ENCODE measurements around the gene INHBB.

Gene INHBB

DNA sequence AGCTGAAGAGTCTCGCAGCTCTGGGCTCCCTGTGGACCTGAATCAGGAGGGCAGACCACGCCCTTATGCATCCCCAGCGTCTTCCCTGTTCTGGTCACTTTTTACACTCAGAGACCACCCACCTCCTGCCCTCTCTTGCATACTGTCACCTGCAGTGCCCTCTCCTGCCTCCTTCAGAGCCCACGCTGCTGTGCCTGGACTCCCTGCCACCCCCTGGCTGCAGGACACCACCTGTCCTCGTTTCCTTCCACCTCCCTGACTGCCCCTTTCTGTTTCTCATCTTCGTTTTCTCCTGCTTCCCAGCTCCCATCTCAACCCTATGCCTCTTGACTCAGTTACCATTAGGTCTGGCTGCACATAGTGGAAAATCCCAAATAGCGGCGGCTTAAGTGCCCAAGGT, 9.2 kb upstream of the INHBB start:
- DNase-seq (ENCODE audit: low read depth in 2 of 3, low spot score in 2 of 3) = no peak

DNA sequence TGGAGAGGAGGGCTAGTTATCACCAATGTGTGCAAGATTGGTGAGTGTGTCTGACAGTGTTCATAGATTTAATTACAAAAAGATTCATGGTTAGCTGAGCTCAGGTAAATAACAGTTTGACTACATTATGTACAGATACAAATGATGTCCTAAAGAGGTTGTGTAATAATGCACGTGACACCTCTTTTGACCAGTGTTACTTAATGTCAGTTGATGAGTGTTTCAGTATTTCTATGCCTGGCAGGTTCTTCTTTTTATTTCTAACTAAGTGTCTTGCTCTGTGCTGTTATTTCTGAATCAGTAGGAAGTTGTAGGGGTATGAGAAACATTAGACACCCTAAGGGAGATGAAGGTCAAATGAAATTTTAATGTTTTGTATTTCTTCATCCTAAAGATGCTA, 7.9 kb upstream of the INHBB start:
- no peak for DNase-seq (ENCODE audit: low read depth in 2 of 3, low spot score in 2 of 3)

DNA sequence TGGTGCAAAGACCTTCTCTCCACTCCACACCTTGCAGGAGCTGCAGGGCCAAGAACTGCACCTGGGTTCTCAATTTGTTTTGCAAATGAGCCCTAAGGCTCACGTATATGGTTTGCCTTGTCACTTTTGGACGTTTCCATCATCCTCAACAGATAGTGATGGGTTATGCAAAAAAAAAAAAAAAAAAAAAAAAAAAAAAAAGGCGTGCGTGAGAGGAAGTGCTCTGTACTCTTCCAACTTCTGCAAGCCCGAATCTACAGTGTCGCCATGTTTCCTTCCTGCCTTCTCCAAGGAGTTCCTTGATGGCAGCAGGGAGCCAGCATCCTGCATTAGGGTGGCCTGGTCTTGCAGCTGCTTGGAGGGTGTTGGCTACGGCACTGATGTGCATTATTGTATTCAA, 4.0 kb upstream of the INHBB start:
- DNase-seq (ENCODE audit: low read depth in 2 of 3, low spot score in 2 of 3) = no peak

DNA sequence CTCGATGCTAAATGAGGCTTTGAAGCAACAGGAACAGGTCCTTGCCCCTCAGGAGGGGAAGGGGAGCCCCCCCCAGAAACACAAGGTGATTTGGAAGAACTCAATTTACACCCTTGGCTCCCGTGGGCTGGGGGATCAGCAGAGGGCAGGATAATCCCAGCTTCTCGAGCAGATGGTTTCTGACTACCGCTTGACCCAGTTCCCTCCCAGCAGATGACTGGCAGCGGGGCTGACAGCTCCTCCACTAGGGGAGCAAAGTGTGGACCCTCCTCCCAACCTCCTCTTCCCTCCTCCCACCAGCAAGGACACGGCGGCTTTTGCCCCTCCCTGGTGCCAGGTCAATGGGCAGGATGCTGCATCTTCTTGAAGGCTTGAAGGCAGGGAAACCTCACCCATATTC, 3.5 kb upstream of the INHBB start:
- DNase-seq (ENCODE audit: low read depth in 2 of 3, low spot score in 2 of 3) = no peak

DNA sequence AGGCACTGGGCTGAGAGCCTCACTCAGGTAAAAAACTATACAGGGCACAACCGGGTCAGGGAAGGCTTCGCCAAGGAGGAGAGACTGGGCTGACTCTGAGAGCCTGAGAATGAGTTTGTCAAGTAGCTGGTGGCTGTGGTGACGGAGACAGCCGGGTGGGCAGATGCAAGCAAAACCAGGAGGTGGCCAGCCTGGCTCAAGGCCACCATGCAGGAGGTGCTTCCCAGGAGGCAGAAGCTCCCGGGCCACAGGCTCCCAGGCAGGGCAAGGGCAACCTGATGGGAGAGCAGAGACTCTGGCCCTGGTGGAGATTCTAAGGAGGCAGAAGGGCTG, 2.9 kb upstream of the INHBB start:
- no peak for DNase-seq (ENCODE audit: low read depth in 2 of 3, low spot score in 2 of 3)

DNA sequence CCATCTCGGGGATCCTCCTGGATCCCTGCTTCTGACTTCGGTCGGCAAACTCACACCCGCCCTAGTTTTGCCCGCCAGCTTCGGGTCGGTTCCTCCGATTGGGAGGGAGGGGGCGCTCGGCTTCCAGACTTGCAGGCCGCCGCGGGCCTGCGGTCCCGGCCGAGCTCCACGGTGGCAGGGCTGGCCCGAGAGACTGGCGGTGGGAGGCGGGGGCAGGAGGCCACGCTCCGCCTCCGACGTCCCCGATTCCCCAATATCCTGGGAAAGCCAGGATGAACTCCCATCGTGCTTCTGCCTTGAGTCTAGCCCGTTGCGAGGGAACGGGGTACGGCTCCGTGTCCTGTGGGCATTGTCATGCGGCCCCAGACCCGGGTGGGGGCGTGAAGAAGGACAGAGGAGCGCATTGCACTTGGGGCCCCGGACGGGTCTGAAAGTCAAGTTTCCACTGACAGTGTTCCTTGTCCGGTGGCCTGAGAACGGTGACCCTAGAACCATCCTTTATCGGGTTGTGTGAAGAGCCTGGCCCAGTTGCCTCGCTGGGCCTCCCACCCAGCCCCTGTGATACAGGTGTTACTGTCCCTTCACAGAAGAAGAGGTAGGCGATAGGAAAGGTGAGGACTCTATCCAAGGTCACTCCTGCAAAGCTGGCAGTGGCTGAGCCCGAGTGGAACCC, 2.4 kb upstream of the INHBB start:
- DNase-seq (ENCODE audit: low read depth in 2 of 3, low spot score in 2 of 3) = peak in 2 of 3 experiments; percentile 22 to 44

DNA sequence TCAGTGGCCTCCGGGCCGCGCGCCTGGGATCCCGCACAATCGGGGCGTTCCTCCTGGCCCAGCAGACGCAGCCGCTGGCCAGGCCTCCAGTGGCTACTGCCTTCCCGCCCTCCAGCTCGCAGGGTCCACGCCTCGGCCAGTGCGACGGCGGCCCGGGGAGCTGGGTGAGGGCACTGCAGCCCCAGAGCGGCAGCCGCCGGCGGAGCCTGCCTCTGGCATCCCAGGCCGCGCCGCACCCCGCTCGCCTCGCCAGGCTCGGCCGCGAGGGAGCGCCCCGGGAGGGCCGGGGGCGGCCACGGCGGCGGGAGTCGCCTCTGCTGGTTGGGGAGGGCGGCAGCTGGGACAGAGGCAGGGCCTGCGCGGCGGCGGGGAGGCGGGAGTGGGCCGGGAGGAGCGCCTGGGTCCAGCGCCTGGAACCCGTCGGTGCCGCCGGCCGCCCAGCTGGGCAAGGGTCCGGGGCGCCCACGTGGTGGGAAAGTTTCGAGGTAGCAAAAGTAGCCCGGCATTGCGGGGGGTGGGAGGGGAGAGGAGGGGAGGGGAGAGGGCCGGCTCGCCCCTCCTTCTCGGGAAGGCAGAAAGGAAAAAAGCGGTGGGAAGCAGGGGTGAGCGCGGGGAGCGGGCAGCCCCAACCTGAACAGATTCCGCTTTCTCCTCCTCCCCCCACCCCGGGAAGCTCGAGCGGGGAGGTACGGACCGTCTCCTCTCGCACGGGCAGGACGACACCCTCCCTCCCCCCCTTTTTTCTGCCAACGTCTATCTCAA, 1.5 kb upstream of the INHBB start:
- DNase-seq (ENCODE audit: low read depth in 2 of 3, low spot score in 2 of 3) = no peak

DNA sequence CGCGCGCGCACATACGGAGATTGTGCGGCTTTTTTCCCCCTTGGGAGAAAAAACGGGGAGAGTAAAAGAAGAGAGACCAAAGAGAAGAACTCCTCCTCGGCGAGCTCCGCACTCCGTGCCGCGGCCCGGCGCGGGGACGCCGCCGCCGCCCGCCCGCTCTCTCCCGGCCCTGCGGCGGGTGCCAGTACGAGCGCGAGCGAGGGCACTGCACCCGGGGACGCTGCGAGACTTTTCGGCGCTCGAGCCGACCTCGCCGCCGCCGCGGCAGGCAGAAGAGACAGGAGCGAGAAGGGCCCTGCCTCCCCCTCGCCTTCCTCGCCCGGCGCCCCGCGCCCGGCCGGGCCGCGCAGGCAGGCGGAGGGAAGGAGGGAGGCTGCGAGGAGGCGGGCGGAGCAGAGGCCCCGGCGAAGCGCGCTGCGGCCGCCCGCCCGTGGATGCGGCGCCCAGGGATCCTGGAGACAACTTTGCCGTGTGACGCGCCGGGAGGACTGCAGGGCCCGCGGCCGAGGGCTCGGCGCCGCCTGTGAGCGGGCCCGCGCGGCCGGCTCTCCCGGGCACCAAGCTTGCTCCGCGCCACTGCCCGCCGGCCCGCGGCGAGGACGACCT, 857 bp upstream of the INHBB start:
- peak in 1 of 3 experiments; percentile 16 for DNase-seq (ENCODE audit: low read depth in 2 of 3, low spot score in 2 of 3)

DNA sequence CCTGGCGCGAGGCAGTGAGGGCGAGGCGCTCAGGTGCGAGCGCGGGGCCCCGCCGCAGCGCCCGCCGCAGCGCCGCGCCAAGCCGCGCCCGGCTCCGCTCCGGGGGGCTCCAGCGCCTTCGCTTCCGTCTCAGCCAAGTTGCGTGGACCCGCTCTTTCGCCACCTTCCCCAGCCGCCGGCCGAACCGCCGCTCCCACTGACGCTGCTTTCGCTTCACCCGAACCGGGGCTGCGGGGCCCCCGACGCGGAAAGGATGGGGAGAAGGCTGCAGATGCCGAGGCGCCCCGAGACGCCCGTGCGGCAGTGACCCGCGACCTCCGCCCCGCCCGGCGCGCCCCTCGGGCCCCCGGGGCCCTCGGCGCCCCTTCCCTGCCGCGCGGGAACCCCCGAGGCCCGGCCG, 328 bp upstream of the INHBB start:
- DNase-seq (ENCODE audit: low read depth in 2 of 3, low spot score in 2 of 3) = no peak

DNA sequence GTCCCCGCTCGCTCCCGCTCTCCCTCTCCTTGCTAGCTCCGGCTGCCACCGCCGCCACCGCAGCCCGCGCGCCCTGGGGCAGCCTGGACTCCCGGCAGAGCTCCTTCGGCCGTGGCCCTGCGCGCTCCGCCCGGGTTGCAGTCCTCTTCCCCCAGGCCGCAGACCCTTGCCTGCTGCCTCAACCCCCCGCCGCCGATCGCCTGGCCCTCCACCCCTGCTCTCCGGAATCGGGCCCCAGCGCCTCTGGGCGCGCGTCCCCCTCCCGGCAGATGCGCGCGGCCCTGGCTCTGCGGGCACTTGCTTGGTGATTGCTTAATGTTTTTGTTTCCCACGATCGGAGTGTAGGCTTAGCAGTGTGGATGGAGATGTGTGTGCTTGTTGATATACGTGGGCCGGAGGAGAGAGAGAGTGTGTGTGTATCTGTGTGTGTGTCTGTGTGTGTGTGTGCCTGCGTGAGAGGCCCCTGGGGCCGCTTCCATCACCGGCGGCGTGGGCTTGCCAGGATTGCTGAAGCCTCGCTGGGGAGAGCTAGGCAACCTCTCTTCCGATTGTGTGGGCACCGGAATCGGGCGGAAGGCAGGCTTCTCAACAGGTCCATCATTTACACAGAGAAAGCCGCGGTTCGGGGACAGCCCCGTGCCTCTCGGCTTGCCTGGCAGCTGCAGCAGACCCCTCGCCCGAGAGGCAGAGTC, 877 bp downstream of the INHBB start:
- DNase-seq (ENCODE audit: low read depth in 2 of 3, low spot score in 2 of 3) = no peak

DNA sequence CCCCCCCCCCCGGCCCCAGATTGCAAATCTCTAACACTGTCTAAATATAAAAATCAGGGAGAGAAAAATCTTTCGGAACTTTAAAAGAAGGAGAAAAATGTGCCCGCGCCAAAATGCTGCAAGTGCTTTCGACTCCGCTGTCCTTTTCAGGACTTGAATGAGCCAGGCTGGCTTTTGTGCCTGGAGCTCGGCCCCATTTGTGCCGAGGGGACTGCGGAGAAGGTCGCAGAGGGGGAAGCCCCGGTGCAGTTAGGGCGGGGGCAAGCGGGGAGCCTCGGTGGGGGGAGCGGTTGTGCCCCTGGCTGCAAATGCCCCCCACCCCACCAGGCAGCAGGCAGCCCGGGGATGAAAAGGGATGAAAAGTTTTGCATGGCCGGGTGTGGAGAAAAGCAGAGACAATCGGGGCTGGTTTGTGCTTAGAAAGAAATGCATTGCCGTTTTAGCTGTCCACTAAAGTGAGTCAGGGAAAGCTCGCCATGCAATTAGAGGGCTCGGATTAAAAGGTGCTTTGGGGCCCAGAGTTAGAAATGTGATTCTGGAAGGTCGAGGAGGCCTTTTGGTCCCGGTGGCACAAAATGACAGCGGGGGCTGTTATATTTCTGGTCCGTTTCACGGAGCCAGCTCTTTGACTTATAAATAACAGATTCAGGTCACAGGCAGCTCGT, 1.6 kb downstream of the INHBB start:
- DNase-seq (ENCODE audit: low read depth in 2 of 3, low spot score in 2 of 3) = no peak

DNA sequence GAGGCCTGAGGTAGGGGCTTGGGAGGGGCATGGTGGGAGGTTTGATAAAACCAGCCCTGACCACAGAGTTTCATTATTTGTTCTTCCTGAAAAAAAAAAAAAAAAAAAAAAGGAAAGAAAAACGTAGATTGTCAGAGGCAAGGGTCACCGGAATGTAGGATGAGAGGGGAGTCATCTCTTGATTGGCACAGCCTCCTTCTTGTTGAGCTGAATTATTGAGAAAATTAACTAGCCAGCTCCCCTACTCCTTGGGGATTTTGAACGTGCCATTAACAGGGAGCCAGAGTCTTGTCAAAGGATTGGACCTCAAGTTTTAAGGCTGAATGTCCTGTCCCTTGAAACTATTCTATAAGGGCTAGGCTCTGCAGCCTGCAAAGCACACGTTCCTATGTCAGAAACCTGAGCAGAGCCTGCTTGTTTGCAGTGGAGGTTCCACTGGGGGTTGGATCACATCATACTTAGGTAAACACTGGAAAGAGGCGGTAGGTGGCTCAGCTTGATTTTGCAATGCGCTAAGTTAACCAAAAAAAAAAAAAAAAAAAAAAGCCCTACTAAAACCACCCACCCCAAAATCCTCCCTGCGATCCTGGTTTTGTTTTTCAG, 2.3 kb downstream of the INHBB start:
- no peak for DNase-seq (ENCODE audit: low read depth in 2 of 3, low spot score in 2 of 3)

DNA sequence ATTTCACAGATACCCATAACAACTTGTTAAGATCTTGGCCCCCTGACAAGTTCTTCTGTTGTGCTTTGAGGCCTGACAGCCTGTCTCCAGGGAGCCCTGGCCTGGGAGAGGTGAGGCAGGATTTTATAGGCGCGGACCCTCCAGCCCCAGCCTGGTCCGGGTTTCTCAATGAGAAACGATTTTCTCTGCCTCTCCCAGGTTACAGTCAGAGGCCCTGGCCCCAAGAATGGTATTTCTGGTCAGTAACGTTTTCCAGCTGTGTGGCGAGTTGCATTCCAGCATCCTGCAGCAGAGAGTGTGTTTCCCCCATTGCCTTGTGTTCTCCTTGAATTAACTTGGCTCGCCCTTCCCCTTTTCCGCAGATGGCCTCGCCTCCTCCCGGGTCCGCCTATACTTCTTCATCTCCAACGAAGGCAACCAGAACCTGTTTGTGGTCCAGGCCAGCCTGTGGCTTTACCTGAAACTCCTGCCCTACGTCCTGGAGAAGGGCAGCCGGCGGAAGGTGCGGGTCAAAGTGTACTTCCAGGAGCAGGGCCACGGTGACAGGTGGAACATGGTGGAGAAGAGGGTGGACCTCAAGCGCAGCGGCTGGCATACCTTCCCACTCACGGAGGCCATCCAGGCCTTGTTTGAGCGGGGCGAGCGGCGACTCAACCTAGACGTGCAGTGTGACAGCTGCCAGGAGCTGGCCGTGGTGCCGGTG, 3.0 kb downstream of the INHBB start:
- no peak for DNase-seq (ENCODE audit: low read depth in 2 of 3, low spot score in 2 of 3)

DNA sequence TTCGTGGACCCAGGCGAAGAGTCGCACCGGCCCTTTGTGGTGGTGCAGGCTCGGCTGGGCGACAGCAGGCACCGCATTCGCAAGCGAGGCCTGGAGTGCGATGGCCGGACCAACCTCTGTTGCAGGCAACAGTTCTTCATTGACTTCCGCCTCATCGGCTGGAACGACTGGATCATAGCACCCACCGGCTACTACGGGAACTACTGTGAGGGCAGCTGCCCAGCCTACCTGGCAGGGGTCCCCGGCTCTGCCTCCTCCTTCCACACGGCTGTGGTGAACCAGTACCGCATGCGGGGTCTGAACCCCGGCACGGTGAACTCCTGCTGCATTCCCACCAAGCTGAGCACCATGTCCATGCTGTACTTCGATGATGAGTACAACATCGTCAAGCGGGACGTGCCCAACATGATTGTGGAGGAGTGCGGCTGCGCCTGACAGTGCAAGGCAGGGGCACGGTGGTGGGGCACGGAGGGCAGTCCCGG, 3.5 kb downstream of the INHBB start:
- DNase-seq (ENCODE audit: low read depth in 2 of 3, low spot score in 2 of 3) = no peak

DNA sequence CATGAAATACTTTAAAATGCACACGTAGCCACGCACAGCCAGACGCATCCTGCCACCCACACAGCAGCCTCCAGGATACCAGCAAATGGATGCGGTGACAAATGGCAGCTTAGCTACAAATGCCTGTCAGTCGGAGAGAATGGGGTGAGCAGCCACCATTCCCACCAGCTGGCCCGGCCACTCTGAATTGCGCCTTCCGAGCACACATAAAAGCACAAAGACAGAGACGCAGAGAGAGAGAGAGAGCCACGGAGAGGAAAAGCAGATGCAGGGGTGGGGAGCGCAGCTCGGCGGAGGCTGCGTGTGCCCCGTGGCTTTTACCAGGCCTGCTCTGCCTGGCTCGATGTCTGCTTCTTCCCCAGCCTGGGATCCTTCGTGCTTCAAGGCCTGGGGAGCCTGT, 4.1 kb downstream of the INHBB start:
- DNase-seq (ENCODE audit: low read depth in 2 of 3, low spot score in 2 of 3) = no peak

DNA sequence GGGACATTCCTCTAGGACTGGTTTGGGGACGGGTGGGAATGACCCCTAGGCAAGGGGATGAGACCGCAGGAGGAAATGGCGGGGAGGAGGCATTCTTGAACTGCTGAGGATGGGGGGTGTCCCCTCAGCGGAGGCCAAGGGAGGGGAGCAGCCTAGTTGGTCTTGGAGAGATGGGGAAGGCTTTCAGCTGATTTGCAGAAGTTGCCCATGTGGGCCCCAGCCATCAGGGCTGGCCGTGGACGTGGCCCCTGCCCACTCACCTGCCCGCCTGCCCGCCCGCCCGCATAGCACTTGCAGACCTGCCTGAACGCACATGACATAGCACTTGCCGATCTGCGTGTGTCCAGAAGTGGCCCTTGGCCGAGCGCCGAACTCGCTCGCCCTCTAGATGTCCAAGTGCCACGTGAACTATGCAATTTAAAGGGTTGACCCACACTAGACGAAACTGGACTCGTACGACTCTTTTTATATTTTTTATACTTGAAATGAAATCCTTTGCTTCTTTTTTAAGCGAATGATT, 4.9 kb downstream of the INHBB start:
- no peak for DNase-seq (ENCODE audit: low read depth in 2 of 3, low spot score in 2 of 3)

DNA sequence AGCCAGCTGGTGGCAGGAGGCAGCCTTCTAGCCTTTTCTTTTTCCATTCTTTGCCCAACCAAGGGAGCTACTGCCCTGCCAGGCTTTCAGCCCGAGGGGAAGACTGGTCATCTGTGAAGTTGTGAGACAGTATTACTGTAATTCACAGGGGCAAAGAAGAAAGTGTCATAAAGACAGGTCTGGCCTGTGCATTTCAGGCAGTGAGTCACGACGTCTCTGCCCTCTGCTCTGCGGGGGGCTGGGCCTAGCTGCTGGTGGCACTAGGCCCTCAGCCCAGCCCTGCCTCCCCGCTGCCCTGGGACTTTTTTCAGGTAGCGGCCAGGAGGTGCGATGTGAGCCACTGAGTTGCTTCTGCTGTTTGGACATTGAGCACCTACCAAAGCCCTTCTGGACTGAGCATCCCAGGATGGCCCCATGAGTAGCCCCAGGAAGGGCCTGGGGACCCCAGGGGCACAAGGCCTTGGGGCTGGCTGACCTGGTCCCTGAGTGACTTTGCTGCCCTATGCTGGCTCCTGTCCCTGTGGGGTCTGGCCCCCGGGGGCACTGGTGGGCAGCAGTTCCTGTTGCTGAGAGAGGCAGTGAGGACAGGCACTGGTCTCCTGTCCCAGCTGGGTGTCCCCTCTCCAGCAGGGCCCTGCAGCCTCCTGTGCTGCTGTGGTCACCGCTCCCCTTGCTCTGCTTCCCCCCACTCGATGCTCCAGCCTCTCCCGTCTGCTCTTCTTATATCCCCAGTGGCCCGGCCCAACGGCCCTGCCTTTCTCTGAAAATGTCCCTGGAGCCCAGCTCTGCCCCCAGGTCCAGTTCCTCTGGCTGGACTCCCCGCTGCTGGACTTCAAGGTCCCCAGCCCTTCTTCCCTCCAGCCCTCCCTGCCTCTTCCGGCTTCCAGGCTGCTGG, 7.0 kb downstream of the INHBB start:
- DNase-seq (ENCODE audit: low read depth in 2 of 3, low spot score in 2 of 3) = no peak

DNA sequence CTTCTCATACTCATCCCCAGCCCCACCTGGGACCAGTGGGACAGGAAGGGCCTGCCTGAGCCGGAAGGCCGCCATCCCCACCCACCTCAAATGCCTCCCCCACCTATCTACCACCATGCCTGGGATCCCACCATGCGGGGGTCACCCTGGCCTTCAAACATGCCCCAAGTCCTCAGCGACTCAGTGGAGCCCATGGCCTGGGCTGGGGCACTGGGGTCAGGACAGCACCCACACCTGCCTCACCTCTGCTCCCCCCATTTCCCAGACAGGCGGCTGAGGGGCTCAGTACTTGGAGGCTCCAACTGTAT, 7.6 kb downstream of the INHBB start:
- DNase-seq (ENCODE audit: low read depth in 2 of 3, low spot score in 2 of 3) = no peak

DNA sequence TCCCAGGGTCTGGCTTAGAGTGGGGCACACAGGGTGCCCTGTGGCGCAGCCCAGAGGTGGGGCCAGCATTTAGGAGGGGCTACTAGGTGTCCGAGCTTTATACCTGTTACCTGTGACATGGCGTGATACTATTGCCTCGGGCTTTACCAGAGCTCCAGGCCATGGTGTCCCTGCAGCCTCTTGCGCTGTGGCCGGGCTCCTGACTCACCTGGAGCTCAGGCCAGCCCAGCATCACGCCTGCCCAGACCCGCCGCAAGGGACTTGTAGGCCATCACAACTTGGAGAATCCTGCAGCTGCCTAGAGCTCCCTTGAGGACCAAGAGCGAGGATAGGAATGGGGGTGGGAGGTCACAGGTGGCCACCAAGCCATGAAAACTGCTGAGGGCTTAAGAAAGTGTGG, 8.0 kb downstream of the INHBB start:
- DNase-seq (ENCODE audit: low read depth in 2 of 3, low spot score in 2 of 3) = no peak
